Osteocyte (in vitro differentiated cells): ENCODE results near the gene RPS15. TPM values are rescaled to one million over a fixed set of nuclear protein-coding genes. Genes with fewer than 3 reads are reported as not detected.
A peak's percentile ranks its signal among the peaks of the same experiment; 100 is the strongest.

ENCODE experiments used
- DNase-seq: peaks from one replicate; pipeline ENCODE4 v3.0.0; 2021; ENCODE audit warnings: mixed read lengths; ENCODE audit not compliant: unreplicated experiment; ENCODE audit errors: extremely low spot score
- H3K27ac Mint-ChIP-seq: one replicate; pipeline ENCODE4 v1.8.0; 2021; ENCODE audit warnings: mild to moderate bottlenecking, mixed read lengths; ENCODE audit not compliant: unreplicated experiment
- H3K27me3 Mint-ChIP-seq: one replicate; pipeline ENCODE4 v1.8.0; 2021; ENCODE audit warnings: mixed read lengths; ENCODE audit not compliant: unreplicated experiment
- H3K36me3 Mint-ChIP-seq: one replicate; pipeline ENCODE4 v1.8.0; 2021; ENCODE audit warnings: mixed read lengths; ENCODE audit not compliant: unreplicated experiment
- H3K4me1 Mint-ChIP-seq: one replicate; pipeline ENCODE4 v1.8.0; 2021; ENCODE audit warnings: mixed read lengths; ENCODE audit not compliant: unreplicated experiment
- H3K4me3 Mint-ChIP-seq: one replicate; pipeline ENCODE4 v1.8.0; 2021; ENCODE audit warnings: mild to moderate bottlenecking, moderate library complexity, mixed read lengths; ENCODE audit not compliant: unreplicated experiment
- H3K9me3 Mint-ChIP-seq: one replicate; pipeline ENCODE4 v1.8.0; 2021; ENCODE audit warnings: mixed read lengths; ENCODE audit not compliant: unreplicated experiment
- CTCF ChIP-seq: fragments of 200-600 bp; sonication (generic); IDR thresholded peaks from 2 replicates; pipeline ENCODE4 v1.5.0; 2021; ENCODE audit warnings: antibody characterized with exemption, mild to moderate bottlenecking, moderate library complexity
- total RNA-seq: library from RNA; stranded (reverse); gene quantifications from 2 replicates; pipeline ENCODE4 v1.2.1, GENCODE V29; 2021

Gene RPS15
- total RNA-seq, 1 donor from 2014 or later: 932 TPM

DNA sequence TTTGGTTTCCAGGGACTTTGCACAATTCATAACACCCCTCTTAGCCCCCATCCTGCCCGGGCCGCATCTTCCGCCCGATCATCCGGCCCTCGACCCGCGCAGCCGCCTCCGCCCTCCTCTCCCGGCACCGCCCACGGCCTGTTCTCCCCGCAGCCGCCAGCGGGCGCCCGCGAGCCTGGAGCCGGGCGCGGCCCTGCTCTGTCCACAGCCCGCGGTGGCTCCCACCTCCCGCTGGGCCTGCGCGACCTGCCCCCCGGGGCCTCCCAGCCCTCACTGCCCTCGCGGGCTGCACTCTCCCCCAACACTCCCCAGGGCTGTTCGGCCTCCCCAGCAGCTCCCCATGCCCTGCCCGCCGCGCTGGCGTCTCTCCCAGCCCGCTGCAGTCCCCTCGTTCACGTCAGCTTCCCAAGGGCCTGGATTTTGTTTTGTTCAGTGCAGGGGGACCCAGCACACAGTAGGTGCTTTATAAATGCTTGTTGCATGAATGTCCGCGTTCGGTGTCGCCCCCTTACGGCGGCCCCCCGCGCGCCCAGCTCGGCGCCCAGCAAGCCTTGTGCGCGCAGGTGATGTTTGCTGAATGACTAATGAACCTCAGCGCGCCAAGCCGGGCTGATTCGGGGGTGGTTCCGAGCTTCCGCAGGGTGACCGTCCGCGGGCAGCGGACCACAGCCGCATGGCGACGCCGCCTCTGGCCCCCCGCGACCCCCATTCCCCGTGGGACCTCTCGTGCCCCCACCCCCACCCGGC lies 7.2 kb downstream of the RPS15 start:
- Mint-ChIP-seq H3K4me3 (peak overlapping the region; percentile 72), H3K9me3 (no peaks in the 10 kb centered on the region), H3K27ac (no peak overlapping the region), H3K27me3 (peaks cover 21% of the 10 kb centered on the region), H3K36me3 (peaks cover 15% of the 10 kb centered on the region), H3K4me1 (peaks cover 29% of the 10 kb centered on the region)
- peak; percentile 91 for DNase-seq
- peak; percentile 94 for TF ChIP-seq CTCF

DNA sequence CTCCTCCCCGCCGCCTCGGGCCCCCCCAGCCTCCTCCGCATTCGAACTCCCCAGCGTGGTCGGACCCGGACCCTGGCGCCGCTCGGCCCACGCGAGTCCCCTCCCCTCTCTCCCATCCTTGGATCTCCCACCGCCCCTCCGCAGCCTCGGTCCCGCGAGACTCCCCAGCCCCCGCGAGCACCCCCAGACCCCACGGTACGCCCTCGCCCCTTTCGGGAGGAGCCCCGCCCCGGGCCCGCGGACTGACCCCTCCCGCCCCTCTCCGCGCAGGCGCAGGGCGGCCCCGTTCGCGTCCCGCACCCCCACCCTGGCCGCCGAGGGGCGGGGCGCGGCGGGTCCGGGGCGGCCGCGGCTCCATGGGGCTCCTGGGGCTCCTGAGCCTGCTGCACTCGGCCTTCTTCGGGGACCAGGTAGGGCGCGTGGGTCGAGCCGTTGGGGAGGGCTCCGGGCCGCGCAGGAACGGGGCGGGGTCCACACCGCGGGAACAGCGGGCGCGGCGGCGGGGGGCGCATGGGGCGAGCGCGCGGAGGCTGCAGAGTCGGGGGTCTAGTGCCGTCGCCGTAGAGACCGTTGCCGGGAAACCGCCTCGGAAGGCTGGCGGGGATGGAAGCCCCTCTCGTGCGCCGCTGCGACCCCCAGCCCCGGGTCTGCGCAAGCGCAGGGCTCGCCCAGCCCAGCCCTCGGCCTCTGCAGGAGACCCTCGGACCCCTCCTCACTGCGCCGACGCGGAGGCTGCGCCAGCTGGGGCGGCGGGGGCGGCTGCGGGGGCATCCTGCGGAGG lies 7.9 kb downstream of the RPS15 start:
- Mint-ChIP-seq H3K27ac (no peak overlapping the region), H3K36me3 (peaks cover 8% of the 10 kb centered on the region), H3K4me1 (peaks cover 28% of the 10 kb centered on the region), H3K9me3 (no peaks in the 10 kb centered on the region), H3K27me3 (peaks cover 29% of the 10 kb centered on the region), H3K4me3 (peak overlapping the region; percentile 29)
- DNase-seq: no peak
- TF ChIP-seq CTCF: no peak

DNA sequence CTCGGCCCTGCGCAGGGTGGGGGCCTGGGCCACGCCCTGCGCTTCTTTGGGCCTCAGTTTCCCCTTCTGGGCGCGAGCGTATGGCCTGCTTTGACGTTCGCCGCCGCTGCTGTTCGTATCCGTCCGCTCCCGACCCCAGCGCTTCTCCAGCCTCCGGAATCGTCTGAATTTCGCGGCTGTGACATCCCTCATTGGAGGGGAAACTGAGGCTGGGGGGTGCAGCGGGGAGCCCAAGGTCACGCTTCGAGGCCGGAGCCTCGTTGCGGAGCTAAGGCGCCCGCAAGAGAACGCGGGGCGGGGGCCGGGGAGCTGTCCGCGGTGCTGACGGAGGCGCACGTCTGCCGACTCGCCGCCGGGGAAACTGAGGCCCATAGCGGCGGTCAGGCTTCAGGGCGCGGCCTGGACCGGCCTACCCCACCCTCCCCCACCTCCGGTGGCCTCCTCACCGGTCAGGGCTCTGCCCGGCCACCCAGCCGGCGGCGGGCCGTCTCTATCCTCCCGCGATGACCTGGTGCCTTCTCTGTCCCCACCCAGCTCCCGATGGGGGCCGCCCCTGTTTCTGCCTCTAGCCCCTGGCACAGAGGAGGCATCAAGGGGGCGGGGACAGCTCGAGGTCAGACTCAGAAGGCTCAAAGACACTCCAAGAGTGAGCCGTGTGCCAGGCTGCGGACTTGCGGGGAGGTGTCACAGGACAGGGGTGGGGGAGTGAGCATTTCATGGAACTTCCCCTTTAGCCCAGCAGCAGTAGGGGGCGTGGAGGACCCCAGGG lies 8.7 kb downstream of the RPS15 start:
- no peak for TF ChIP-seq CTCF
- no peak overlapping the region for H3K27ac Mint-ChIP-seq
- H3K4me3 Mint-ChIP-seq: peak overlapping the region; percentile 40
- DNase-seq: no peak
- H3K4me1 Mint-ChIP-seq: peaks cover 28% of the 10 kb centered on the region
- no peaks in the 10 kb centered on the region for H3K9me3 Mint-ChIP-seq
- peaks cover 5% of the 10 kb centered on the region for H3K36me3 Mint-ChIP-seq
- H3K27me3 Mint-ChIP-seq: peaks cover 34% of the 10 kb centered on the region

DNA sequence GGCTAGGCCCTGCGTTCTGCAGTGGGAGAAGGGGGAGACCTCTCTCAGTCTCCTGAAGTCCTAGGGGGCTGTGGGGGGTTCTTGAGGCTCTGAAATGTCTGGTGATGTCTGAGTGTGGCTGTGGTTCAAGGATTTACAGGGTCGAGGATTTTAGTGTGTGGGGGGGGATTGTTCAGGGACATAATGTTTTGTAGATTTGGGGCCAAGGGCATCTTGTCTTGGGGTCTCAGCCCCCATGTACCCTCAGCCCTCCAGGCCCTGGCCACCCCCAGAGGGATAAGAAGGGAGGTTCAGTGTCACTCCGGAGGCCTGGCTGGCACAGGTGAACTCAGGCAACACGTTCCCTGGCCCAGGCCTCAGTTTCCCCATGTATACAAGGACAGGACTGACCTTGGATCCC lies 9.3 kb downstream of the RPS15 start:
- Mint-ChIP-seq H3K27me3 (peaks cover 36% of the 10 kb centered on the region), H3K9me3 (no peaks in the 10 kb centered on the region), H3K36me3 (no peaks in the 10 kb centered on the region), H3K4me3 (peak overlapping the region; percentile 40), H3K27ac (no peak overlapping the region), H3K4me1 (peaks cover 25% of the 10 kb centered on the region)
- DNase-seq: no peak
- TF ChIP-seq CTCF: no peak

- Mint-ChIP-seq H3K27me3 (peaks cover 38% of the 10 kb centered on the region), H3K4me1 (peaks cover 26% of the 10 kb centered on the region), H3K27ac (no peak overlapping the region), H3K9me3 (no peaks in the 10 kb centered on the region), H3K4me3 (no peak overlapping the region), H3K36me3 (no peaks in the 10 kb centered on the region)
- TF ChIP-seq CTCF: no peak
- no peak for DNase-seq
Measured at GRCh38 chr19:1447944-1448343, 9.7 kb downstream of the RPS15 start.
